ENCODE measurements around the gene PLEKHG3. TPM values are rescaled to one million over a fixed set of nuclear protein-coding genes. Genes with fewer than 3 reads are reported as not detected.

PLEKHG3 gene
- polyA plus RNA-seq, 3 donors = 92.1 to 109 (median 98.4) TPM

DNA sequence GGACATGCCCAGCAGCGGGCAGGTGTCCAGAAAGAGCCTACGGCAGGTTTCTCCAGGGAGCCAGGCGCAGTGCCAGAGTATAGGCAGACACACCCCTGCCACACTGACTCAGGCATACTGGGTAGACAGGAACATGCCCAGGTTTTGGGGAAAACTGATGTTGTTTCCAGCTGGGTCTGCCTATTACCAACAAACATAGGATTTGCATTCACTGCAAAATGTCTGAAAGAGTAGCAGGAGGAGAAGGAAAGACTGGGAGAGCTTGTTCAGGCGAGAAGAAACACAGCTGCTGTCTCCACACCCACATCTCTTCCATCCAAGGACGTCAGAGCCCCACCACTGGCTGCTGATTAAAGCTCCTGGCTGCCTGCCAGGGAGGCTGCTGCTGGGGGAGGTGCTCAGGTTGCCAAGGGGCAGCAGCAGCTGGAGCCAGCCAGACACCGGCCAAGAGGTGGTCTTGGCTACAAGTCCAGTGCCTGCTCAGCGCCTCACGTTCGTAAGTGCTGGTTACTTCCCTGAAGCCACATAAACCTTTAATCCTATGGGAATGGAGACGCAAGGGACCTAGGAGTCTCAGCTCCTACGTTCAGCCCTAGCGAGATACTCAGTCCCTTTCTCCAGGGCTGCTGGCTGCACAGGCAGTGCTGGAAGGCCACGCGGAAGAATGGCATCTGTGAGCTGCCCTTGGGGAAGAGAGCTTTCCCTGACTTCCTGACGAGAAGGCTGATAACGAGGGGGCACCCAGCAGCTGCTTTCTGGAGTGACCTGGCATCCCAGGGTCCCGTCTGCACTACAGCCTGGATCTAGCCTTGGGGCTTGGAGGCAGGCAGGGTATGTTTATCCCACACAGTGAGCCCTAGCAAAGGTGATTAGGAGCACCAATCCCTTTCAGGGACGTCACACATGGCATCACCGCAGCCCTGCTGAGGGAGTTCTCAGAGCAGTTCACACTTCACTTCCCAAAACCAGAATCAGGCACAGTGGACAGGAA is 58.1 kb downstream of the PLEKHG3 start:
- peak; percentile 95 for DNase-seq

DNA sequence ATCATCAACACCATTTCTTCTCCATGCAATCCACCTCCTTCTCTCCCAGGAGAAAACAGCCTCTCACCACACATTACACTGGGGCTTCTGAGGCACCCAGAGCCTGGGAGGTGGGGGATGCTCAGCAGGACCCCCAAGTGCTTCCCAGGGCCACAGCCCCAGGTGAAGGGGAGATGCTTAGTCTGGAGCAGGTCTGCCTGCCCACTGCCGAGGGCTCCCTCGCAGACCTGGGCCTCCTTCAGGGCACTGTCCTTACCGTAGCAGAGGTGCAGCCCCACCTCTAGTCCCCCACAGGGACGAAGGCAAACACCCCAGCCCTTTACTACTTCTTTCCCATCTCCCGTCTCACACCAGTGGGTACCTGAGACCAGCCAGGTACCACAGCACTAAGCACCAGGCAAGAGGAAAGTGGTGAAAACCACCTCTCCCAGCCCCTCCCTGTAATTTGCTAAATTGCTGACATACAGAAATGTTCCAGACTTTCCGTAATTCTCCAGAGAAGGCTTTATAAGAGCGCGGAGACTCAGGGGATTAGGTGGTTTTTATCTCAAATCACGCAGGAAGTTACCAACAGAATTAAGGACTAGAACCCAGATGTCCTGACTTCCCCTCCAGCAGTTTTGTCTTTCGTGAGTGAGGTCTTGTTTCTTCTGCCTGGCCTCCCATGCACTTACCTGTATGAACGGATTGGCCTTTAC is 59.0 kb downstream of the PLEKHG3 start:
- DNase-seq = no peak

DNA sequence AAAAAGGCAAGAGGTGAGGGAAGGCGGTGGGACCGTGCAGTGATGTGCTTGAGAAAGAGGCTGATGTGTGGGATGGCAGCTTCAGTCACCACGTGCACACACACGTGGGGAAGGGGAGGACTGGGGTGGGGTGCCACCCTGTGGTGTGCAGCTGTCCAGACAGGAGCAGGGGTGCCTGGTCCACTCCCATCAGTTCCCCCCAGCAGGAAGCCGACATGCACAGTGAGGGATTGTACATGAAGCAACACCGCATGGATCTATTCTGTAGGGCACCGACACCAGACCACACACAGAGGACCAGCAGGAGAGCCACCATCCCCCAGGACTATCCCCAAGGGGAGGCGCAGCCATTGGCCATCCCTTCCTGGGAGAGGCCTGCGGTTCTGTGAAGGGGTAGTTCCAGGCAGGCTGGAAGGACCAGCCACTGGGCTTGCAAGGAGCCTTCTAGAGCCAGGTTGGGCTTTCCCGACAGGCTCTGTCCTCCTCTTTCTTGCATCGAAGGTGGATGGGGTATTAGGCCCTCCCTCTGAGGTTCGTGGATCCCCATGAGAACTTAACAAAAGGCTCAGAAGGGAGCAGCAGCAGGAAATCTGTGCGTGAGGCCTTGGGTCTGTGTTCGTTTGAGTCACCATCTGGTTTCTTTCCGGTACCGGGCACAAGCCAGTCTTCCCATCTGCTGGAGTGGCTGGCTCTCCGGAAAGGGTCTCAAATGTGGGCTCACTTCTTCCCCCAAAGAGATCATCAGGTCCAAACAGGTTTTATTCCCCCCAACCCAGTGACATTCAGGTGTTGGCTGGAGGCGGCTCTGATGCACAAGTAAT is 59.8 kb downstream of the PLEKHG3 start:
- no peak for DNase-seq

GRCh38 chr14:64764641-64765520 is 60.7 kb downstream of the PLEKHG3 start:
- peak; percentile 80 for DNase-seq

DNA sequence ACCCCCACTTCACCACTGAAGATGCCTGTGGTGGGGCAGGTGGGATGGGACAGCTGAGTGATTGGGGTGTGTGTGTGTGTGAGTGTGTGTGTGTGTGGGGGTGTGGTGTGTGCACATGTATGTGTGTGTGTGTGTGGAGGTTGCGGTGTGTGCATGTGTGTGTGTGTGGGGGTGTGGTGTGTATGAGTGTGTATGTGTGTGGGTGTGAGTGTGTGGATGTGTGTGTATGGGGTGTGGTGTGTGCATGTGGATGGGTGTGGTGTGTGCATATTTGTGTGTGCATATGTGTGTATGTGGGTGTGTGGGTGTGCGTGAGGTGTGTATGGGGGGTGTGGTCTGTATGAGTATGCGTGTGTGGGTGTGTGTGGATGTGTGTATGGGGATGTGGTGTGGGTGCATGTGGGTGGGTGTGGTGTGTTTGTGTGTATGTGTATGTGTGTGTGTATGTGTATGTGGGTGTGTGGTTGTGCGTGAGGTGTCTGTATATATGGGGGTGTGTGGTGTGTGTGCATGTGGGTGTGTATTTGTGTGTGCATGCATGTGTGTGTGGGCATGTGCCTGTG is 61.6 kb downstream of the PLEKHG3 start:
- DNase-seq = no peak

- no peak for DNase-seq
Observed at GRCh38 chr14:64766430-64767151, 62.4 kb downstream of the PLEKHG3 start.

DNA sequence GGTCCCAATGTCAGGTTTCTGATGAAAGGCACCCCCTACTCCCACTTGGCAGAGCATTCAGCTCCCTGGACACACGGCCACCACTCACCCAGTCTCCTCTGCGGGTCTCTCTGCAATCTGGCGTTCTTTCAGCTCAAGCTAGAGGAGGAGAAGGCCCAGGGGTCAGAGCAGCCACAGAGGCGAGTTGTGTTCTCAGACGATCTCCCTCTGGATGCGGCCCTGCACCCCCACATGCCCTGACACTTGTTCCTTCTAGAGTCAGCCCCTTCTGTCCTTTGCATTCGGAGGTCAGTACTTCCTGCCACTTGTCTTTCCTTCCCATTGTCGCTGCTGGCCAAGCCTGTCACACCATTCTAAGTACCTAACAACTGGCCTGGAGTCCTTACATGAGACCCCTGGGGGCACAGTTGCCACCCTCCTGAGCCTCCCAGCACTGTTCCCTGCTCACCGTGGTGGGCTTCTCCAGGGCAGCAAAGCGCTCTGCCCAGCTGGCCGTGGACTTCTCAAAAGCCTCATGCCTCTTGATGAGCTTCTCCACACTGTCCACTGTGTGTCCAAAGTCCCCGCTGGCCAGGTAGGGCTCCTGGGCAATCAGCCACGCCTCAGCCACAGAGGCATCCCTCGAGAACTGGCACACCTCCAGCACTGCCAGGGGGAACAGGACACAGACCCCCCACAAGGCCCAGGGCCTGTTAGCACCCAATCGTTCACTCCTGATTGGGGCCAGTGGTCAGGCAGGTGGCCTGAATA is 63.2 kb downstream of the PLEKHG3 start:
- DNase-seq = no peak

DNA sequence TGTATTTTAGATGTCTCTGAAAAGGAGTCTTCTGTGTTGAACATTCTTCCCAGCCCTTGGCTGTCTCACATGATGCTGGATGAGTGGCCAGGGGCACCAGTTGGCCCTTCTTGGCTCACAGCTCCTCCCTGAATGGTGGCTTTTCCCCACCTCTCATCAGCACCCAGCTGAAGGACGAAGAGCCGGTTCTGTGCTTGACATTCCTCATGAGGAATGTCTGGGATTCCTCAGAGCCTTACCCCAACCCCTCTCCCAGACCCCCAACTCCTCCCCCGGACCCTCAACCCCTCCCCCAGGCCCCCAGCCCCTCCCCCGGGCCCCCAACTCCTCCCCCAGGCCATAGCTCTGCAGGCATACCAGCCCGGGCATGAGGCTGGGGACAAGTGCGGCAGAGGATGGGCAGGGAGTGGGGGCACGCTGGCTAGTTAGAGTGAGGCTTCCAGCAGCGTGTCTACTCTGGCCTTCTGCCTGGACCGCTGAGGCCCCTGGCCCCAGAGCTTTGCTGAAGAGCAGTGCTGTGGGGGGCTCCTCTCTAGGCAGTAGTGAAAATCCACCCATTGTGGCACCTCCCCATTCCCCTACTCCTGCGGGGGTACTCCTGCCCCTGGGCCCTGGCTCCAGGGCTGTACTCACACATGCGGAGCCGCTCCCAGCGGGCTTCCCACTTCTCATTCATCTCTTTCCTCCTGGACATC is 64.3 kb downstream of the PLEKHG3 start:
- DNase-seq = no peak

- DNase-seq = no peak
Observed at GRCh38 chr14:64769096-64770020, 65.1 kb downstream of the PLEKHG3 start.

DNA sequence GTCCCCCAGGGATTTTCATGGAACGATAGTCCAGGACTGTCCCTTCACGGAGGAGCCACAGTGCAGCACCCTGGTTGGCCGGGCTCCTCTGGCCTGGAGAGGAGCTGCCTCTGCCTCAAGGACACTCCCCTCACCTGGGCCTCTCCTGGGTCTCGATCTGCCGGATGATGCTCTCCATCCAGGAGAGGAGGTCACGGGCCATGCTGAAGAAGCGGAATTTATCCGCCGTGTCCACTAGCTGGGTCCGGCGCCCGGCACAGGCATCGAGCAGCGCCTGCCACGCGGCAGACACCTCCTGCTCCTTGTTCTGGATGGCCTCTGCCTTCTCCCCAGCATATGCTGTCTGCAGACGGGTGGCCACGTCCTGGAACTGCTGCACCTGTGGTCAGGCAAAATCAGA is 66.5 kb downstream of the PLEKHG3 start:
- DNase-seq = no peak

DNA sequence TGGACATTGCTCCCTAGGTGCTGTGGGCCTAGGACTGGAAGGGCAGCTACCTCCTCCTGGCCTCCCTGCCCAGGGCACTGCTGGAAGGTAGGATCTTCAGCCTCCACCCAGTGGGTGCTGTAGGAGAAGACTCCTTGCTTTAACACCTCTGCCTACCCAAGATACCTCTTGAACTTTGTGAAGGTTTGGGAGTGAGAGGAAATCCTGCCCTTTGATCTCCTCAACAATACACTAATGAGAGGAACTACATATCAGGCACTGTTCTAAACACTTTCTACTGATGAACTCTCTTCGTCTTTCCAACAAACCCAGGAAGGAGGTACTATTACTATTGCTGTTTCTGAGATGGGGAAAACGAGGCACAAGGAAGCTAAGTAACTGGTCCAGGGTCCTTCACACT is 66.9 kb downstream of the PLEKHG3 start:
- DNase-seq = no peak

GRCh38 chr14:64772397-64772950 is 68.2 kb downstream of the PLEKHG3 start:
- DNase-seq = no peak

- DNase-seq = no peak
Observed at GRCh38 chr14:64773046-64773445, 68.8 kb downstream of the PLEKHG3 start.

DNA sequence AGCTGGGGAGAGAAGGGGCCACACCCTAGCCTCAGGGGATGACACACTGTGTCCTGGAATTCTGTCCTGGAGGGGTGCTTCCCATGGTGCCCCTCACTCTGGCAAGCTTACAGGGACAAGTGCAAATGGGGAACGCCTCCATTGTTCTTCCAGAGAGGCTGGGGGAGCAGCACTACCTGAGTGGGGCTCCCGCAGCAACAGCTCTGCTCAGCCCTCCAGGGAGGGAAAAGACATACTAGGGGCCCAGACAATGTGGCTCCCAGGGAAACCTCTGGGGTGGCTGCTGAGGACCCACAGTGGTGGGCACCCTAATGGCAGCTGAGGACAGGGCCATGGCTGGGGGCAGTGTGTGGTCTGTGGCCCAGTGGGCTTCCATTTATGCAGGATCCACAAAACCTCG is 69.4 kb downstream of the PLEKHG3 start:
- no peak for DNase-seq

DNA sequence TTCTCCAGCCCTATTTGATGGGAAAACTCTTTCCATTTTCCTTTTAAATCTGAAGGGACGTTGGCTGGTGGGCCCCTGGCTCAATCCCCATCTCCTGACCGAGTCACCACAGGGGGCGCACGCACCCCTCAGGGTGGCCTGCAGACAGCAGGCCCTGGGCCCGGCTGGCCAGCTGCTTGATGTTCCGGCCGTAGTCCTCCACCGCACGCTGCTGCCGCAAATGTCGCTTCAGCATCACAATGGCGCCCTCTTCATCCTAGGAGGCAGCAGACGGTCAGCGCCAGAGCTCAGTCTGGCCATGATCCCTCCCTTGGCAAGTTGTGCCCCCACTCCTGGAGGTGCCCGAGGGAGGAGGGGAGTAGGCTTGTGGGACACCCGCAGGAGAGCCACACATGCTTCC is 70.0 kb downstream of the PLEKHG3 start:
- DNase-seq = no peak

GRCh38 chr14:64775081-64775777 is 71.0 kb downstream of the PLEKHG3 start:
- no peak for DNase-seq

GRCh38 chr14:64777461-64777860 is 73.2 kb downstream of the PLEKHG3 start:
- no peak for DNase-seq

Data from renal pelvis (tissue), 4 donors.